ENCODE results near the gene MYLK. TPM values are rescaled to one million over a fixed set of nuclear protein-coding genes. Genes with fewer than 3 reads are reported as not detected.

Gene MYLK
- total RNA-seq, 1 donor from 2014 or later = 11.1 TPM

DNA sequence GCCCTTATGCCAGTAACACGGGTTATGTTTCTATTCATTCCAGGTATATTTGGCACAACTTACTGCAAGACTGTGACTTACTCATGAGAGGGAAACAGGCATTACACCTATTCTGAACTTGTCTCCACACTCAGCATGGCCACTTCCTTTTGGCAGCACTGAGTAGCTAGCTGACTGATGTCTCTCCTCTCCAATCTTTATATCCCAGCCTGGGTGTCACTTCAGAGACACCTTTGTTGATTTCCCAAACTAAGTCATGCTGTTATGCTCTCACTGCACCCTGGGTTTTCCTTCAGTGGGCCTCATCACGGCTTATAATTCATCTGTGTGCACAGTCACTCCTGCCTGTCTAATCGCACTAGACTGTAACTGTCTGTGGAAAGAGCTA, 114.8 kb downstream of the MYLK start:
- H3K4me3 ChIP-seq = no peak overlapping the region
- no peaks in the 10 kb centered on the region for H3K9me3 ChIP-seq (replicated peaks)
- no peaks in the 10 kb centered on the region for H3K27me3 ChIP-seq (ENCODE audit: low read depth)
- H3K27ac ChIP-seq (replicated peaks) = no peak overlapping the region
- intact Hi-C loops (cut with micrococcal nuclease) = no loop called here
- no peaks in the 10 kb centered on the region for H3K36me3 ChIP-seq
- H3K4me1 ChIP-seq = no peaks in the 10 kb centered on the region
- TF ChIP-seq, protein P1, sequence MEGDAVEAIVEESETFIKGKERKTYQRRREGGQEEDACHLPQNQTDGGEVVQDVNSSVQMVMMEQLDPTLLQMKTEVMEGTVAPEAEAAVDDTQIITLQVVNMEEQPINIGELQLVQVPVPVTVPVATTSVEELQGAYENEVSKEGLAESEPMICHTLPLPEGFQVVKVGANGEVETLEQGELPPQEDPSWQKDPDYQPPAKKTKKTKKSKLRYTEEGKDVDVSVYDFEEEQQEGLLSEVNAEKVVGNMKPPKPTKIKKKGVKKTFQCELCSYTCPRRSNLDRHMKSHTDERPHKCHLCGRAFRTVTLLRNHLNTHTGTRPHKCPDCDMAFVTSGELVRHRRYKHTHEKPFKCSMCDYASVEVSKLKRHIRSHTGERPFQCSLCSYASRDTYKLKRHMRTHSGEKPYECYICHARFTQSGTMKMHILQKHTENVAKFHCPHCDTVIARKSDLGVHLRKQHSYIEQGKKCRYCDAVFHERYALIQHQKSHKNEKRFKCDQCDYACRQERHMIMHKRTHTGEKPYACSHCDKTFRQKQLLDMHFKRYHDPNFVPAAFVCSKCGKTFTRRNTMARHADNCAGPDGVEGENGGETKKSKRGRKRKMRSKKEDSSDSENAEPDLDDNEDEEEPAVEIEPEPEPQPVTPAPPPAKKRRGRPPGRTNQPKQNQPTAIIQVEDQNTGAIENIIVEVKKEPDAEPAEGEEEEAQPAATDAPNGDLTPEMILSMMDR (IDR thresholded peaks at IDR 0.05; ENCODE audit: borderline replicate concordance) = no peak
- no peak for DNase-seq

DNA sequence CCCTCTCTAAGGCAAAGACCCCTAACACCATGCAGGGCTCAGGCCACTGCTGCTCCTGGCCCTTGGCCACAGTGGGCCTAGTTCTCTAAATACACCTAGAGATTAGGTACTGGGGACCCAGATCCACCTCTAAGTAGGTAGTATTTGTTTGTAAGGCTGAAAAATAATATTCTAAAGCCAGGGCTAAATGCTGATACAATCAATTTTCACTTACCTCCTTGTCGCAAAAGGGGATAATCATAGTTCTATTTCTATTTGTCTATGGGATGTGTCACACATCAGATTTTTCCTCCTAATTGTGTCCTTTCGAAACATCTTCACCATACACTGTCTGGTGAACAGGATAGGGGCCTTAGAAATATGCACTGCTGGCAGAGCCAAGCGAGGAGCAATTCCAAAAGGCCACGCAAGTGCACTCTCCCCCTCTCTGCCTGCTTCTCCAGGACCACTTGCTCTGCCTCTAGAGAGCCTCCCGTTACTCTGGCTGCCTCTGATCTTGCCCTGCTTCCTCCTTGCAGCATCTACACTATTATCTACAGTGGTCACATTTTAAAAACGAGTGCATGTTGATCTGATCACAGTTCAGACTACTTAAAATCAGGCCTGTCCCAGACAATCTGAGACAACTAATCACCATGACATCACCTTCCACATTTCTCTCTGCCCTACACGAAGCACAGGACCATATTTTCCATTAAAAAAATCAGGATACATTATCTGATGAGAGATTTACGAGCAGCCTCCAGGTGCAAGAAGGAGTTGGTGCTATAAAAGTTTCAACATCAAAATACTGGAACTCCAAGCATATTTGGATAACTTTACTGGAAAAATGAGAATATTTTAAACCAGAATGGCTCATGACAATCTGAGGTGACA, 115.4 kb downstream of the MYLK start:
- H3K36me3 ChIP-seq = no peaks in the 10 kb centered on the region
- no peak overlapping the region for H3K27ac ChIP-seq (replicated peaks)
- intact Hi-C loops (cut with micrococcal nuclease) = no loop called here
- H3K9me3 ChIP-seq (replicated peaks) = no peaks in the 10 kb centered on the region
- no peaks in the 10 kb centered on the region for H3K27me3 ChIP-seq (ENCODE audit: low read depth)
- H3K4me1 ChIP-seq = no peaks in the 10 kb centered on the region
- TF ChIP-seq, protein P1 (IDR thresholded peaks at IDR 0.05; ENCODE audit: borderline replicate concordance) = no peak
- H3K4me3 ChIP-seq = no peak overlapping the region
- DNase-seq = no peak

DNA sequence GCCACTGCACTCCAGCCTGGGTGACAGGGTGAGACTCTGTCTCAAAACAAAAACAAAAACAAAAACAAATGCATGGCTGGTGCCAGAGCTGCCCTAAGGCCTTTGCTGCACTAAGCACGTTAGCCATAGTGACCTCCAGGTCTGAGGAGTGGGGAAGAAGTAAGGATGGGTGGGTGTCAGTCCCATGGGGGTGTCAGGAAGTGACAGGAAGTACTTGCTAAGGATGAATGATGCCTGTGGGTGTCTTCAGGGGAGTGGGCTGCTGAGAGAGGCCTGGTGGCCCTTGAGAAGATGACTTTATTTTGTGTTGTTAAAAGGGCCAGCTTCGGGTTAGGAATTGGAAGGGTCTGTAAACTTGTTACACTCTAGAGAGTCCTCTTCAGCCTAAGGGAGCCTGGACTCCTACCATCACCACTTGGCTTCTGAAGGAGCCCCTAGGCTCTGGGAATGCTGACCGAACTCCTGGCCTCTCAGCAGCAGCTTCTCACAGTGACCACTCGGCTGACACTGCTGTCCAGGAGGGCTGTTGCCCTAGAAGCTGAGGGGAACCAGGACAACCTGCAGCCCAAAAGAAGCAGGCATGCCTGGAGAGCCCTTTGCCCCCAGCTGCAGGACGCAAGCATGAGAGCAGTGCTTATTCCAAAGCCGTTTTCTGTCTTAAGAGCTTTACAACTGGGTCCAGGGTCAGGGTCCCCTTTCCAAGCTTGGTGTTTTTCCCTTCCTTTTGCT, 116.4 kb downstream of the MYLK start:
- H3K9me3 ChIP-seq (replicated peaks) = no peaks in the 10 kb centered on the region
- intact Hi-C loops (cut with micrococcal nuclease) = no loop called here
- no peaks in the 10 kb centered on the region for H3K4me1 ChIP-seq
- no peaks in the 10 kb centered on the region for H3K27me3 ChIP-seq (ENCODE audit: low read depth)
- H3K4me3 ChIP-seq = no peak overlapping the region
- no peaks in the 10 kb centered on the region for H3K36me3 ChIP-seq
- H3K27ac ChIP-seq (replicated peaks) = no peak overlapping the region
- TF ChIP-seq, protein P1 (IDR thresholded peaks at IDR 0.05; ENCODE audit: borderline replicate concordance) = no peak
- DNase-seq = no peak

DNA sequence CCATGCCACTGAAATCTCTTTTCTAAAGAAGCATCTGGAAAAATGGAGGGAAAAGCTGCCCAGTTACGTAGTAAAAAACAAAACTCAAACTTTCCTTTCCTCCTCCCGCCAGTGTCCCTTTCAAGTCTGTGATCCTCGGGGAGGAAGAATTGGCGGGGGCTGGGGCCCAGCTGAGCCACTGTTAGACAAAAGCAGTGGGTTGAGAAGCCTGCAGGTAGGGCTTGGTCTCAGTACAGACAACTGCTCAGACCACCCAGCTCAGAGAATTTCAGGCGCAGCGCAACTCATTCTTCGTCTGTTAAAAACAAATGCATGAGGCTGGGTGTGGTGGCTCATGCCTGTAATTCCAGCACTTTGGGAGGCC, 117.1 kb downstream of the MYLK start:
- H3K27me3 ChIP-seq (ENCODE audit: low read depth) = no peaks in the 10 kb centered on the region
- H3K9me3 ChIP-seq (replicated peaks) = no peaks in the 10 kb centered on the region
- no peak for DNase-seq
- TF ChIP-seq, protein P1 (IDR thresholded peaks at IDR 0.05; ENCODE audit: borderline replicate concordance) = no peak
- no peaks in the 10 kb centered on the region for H3K4me1 ChIP-seq
- H3K4me3 ChIP-seq = no peak overlapping the region
- intact Hi-C loops (cut with micrococcal nuclease) = no loop called here
- no peak overlapping the region for H3K27ac ChIP-seq (replicated peaks)
- no peaks in the 10 kb centered on the region for H3K36me3 ChIP-seq

DNA sequence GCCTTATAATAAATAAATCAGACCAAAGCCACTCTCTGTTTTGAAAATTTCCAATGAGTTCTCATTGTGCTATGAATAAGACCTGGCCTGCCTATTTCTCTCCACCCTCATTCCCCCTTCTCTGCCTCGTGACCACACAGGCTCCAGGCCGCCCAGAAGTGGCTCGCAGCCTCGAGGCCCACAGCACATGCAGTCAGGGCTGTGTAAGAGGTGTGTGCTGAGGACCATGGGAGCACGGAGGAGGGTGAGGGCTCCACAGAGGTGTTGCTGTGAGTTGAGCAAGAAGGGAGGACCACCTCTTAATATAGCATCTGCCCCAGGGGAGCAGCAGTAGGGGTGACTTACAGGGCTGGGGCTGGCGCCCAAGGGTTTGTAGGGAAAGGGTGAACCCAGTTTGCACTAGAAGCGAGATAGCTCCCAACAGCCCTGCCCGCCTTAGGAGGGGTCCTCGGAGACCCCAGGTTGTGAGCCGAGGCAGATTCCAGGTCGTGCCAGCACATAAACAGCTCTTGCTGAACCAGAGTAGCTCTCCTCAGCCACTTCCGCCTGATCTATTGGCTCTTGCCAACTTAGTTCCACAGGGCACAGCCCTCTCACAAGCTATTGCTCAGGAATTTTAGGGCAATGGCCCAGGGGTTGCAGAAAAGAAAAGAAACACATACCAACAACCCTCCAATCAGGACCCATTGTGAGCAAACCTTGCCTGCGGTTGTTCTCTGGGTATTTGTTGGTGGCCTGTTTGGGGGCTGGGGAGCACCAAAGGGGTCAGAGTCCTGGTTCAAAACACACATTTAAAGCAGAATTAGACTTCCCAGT, 117.7 kb downstream of the MYLK start:
- intact Hi-C loops (cut with micrococcal nuclease) = no loop called here
- no peaks in the 10 kb centered on the region for H3K9me3 ChIP-seq (replicated peaks)
- no peaks in the 10 kb centered on the region for H3K36me3 ChIP-seq
- H3K27ac ChIP-seq (replicated peaks) = no peak overlapping the region
- no peak overlapping the region for H3K4me3 ChIP-seq
- TF ChIP-seq, protein P1 (IDR thresholded peaks at IDR 0.05; ENCODE audit: borderline replicate concordance) = no peak
- no peak for DNase-seq
- no peaks in the 10 kb centered on the region for H3K27me3 ChIP-seq (ENCODE audit: low read depth)
- no peaks in the 10 kb centered on the region for H3K4me1 ChIP-seq

All from left ventricle myocardium inferior (tissue), 1 donor.